ENCODE measurements around the gene LYPD3.

The LYPD3 gene

DNA sequence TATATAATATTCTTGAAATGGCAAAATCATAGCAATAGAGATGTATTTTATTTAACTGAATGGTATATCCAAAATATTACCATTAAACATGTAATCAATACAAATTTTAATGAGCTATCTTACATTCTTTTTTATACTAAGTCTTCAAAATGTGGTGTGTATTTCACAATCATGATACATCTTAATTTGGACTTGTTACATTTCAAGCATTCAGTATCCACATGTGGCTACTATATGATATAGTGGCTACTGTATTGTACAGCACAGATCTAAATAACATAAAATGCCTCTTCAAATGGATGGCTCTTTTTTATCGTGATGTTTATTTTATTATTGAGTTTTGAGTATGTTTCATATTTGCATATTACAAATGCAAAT, 42.7 kb downstream of the LYPD3 start:
- DNase-seq (ENCODE audit: low spot score): no peak
- TF ChIP-seq, protein P1, sequence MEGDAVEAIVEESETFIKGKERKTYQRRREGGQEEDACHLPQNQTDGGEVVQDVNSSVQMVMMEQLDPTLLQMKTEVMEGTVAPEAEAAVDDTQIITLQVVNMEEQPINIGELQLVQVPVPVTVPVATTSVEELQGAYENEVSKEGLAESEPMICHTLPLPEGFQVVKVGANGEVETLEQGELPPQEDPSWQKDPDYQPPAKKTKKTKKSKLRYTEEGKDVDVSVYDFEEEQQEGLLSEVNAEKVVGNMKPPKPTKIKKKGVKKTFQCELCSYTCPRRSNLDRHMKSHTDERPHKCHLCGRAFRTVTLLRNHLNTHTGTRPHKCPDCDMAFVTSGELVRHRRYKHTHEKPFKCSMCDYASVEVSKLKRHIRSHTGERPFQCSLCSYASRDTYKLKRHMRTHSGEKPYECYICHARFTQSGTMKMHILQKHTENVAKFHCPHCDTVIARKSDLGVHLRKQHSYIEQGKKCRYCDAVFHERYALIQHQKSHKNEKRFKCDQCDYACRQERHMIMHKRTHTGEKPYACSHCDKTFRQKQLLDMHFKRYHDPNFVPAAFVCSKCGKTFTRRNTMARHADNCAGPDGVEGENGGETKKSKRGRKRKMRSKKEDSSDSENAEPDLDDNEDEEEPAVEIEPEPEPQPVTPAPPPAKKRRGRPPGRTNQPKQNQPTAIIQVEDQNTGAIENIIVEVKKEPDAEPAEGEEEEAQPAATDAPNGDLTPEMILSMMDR (IDR thresholded peaks at IDR 0.05; ENCODE audit: extremely low read depth, missing control alignments): no peak

DNA sequence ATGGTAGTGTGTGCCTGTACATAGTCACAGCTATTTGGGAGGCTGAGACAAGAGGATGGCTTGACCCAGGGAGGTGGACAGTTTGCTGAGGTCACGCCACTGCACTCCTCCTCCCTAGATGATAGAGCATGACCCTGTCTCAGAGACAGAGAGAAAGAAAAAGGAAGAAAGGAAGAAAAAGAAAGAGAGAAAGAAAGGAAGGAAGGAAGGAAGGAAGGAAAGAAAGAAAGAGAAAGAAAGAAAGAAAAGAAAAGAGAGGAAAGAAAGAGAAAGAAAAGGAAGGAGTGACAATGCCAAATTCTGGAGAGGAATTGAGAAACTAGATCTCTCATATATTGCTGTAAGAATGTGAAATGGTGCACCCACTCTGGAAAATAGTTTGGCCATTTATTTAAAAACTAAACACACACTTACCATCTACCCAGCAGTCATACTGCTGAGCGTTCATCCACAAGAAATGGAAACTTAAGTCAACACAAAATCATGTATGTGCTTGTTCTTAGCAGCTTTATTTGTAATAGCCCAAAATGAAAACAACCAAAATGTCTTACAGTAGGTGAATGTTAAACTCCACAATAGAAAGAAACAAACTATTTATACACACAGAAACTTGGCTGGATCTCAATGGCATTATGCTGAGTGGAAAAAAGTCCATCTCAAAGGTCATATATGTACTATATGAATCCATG, 43.3 kb downstream of the LYPD3 start:
- TF ChIP-seq, protein P1 (IDR thresholded peaks at IDR 0.05; ENCODE audit: extremely low read depth, missing control alignments): no peak
- DNase-seq (ENCODE audit: low spot score): no peak

DNA sequence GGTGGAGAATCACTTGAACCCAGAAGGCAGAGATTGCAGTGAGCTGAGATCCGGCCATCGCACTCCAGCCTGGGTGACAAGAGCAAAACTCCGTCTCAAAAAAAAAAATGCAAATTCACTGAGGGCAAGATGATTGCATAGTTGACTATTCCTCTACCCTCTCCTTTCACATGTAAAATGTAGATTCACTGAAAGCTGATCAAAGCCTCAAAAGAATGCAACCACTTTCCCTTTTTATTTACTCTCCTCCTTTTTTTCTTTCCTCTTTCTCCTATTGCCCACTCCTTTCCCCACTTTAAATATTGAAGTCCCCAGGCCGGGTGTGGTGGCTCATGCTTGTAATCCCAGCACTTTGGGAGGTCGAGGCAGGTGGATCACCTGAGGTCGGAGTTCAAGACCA, 44.5 kb downstream of the LYPD3 start:
- TF ChIP-seq, protein P1 (IDR thresholded peaks at IDR 0.05; ENCODE audit: extremely low read depth, missing control alignments): no peak
- DNase-seq (ENCODE audit: low spot score): no peak

DNA sequence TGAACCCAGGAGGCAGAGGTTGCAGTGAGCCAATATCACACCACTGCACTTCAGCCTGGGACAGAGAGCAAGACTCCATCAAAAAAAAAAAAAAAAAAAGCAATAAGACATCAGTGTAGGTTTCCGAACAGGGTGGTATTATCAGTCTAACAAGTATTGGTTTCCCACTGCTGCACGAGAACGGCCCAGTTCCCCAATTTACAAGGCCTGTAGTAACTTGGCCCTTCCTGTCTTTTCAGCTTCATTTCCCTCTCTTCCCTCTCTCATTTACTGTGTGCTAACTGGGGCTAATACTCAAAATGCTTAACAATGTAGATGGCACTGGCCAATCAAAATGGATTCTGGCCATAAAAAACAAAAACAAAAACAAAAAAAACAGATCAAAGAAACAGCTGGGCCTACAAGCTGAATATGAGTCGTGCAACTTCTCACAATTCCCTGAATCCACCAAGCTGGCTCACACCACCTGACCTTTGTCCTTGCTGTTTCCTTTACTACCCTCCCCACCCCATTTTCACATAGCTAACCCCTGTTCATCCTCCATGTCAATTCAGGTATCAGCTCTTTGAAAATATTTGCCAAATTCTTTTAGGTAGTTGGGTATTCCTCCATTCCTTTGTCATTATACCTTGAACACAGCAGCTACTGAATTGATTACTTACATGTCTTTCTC, 48.3 kb downstream of the LYPD3 start:
- TF ChIP-seq, protein P1 (IDR thresholded peaks at IDR 0.05; ENCODE audit: extremely low read depth, missing control alignments): no peak
- DNase-seq (ENCODE audit: low spot score): no peak

DNA sequence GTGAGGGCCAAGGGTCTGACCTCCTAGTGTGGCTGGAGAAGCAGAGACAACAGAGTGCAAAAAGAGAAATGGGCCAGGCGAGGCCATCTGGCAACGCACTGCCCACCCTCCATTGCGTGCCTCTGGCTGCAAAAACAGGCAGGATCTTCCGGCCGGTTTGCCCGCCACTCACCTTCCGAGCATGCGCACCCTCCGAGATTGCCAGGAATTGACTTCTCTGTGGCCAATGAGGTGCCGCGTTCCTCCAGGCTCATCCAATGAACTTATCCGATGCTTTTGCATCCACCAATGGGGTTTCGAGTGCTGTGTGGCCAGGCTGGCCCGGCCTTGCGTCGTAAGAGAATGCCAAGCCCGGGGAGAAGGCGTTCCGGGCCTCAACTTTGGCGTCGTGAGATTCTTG, 50.9 kb downstream of the LYPD3 start, which contains the start of gene TEX101:
Gene TEX101, plus strand, starts transcription at position 337 of the 400 bp plus-strand sequence. CDS start 1,030 bp downstream, outside the sequence.
- TF ChIP-seq, protein P1 (IDR thresholded peaks at IDR 0.05; ENCODE audit: extremely low read depth, missing control alignments): no peak
- no peak for DNase-seq (ENCODE audit: low spot score)

DNA sequence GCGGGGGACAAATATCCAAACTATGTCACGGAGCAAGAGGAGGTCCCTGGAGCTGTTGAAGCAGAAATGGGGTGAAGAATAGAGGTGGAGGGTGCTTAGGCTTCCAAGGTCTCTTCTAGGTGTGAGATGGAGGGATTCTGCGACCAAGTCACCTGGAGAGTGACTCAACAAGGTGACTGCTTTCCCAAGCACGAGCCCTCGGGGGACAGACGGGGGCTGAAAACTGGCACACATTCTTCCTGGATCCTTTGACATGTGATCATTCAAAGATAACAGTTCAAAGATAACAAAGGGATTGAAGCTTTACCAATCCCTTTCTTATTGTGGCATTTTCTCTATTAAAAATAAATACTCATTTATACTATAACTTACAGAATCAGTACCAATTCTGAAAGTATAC, 53.0 kb downstream of the LYPD3 start:
- no peak for DNase-seq (ENCODE audit: low spot score)
- TF ChIP-seq, protein P1 (IDR thresholded peaks at IDR 0.05; ENCODE audit: extremely low read depth, missing control alignments): no peak
